Measurements from ENCODE around the gene KRTAP9-8. TPM values are rescaled to one million over a fixed set of nuclear protein-coding genes. Genes with fewer than 3 reads are reported as not detected.

KRTAP9-8 gene
- total RNA-seq, 1 donor from 2014 or later: not detected

Other genes with a start within 250 kb of the KRTAP9-8 start
- not detected for gene KRTAP3-3, start 243.8 kb upstream of the KRTAP9-8 start, total RNA-seq
- gene KRTAP3-2, start 238.1 kb upstream of the KRTAP9-8 start, total RNA-seq: not detected
- not detected for gene KRTAP3-1, start 228.9 kb upstream of the KRTAP9-8 start, total RNA-seq
- not detected for gene KRTAP1-5, start 210.8 kb upstream of the KRTAP9-8 start, total RNA-seq
- gene KRTAP1-4, start 207.8 kb upstream of the KRTAP9-8 start, total RNA-seq: not detected
- not detected for gene KRTAP1-3, start 203.1 kb upstream of the KRTAP9-8 start, total RNA-seq
- not detected for gene KRTAP1-1, start 196.5 kb upstream of the KRTAP9-8 start, total RNA-seq
- gene KRTAP2-1, start 190.7 kb upstream of the KRTAP9-8 start, total RNA-seq: not detected
- gene KRTAP2-2, start 182.8 kb upstream of the KRTAP9-8 start, total RNA-seq: not detected
- not detected for gene KRTAP2-3, start 177.9 kb upstream of the KRTAP9-8 start, total RNA-seq
- gene KRTAP2-4, start 172.1 kb upstream of the KRTAP9-8 start, total RNA-seq: not detected
- gene KRTAP4-7, start 153.8 kb upstream of the KRTAP9-8 start, total RNA-seq: not detected
- gene KRTAP4-8, start 139.9 kb upstream of the KRTAP9-8 start, total RNA-seq: not detected
- gene KRTAP4-16, start 135.8 kb upstream of the KRTAP9-8 start, total RNA-seq: not detected
- gene KRTAP4-9, start 132.6 kb upstream of the KRTAP9-8 start, total RNA-seq: not detected
- gene KRTAP4-11, start 119.6 kb upstream of the KRTAP9-8 start, total RNA-seq: not detected
- not detected for gene KRTAP4-12, start 113.8 kb upstream of the KRTAP9-8 start, total RNA-seq
- not detected for gene KRTAP4-6, start 97.5 kb upstream of the KRTAP9-8 start, total RNA-seq
- gene KRTAP4-5, start 88.2 kb upstream of the KRTAP9-8 start, total RNA-seq: not detected
- not detected for gene KRTAP4-4, start 77.3 kb upstream of the KRTAP9-8 start, total RNA-seq
- gene KRTAP4-3, start 69.8 kb upstream of the KRTAP9-8 start, total RNA-seq: not detected
- not detected for gene KRTAP4-2, start 59.8 kb upstream of the KRTAP9-8 start, total RNA-seq
- not detected for gene KRTAP4-1, start 53.1 kb upstream of the KRTAP9-8 start, total RNA-seq
- gene KRTAP9-1, start 48.1 kb upstream of the KRTAP9-8 start, total RNA-seq: not detected
- not detected for gene KRTAP9-2, start 11.4 kb upstream of the KRTAP9-8 start, total RNA-seq
- not detected for gene KRTAP9-3, start 5.5 kb upstream of the KRTAP9-8 start, total RNA-seq
- gene KRTAP9-4, start 11.7 kb downstream of the KRTAP9-8 start, total RNA-seq: not detected
- gene KRTAP9-9, start 17.4 kb downstream of the KRTAP9-8 start, total RNA-seq: not detected
- not detected for gene KRTAP9-6, start 27.4 kb downstream of the KRTAP9-8 start, total RNA-seq
- not detected for gene KRTAP9-7, start 37.7 kb downstream of the KRTAP9-8 start, total RNA-seq
- gene KRTAP29-1, start 64.9 kb downstream of the KRTAP9-8 start, total RNA-seq: not detected
- gene KRTAP16-1, start 71.3 kb downstream of the KRTAP9-8 start, total RNA-seq: not detected
- not detected for gene KRTAP17-1, start 77.7 kb downstream of the KRTAP9-8 start, total RNA-seq
- not detected for gene KRT33A, start 112.8 kb downstream of the KRTAP9-8 start, total RNA-seq
- gene KRT33B, start 131.8 kb downstream of the KRTAP9-8 start, total RNA-seq: not detected
- not detected for gene KRT34, start 144.3 kb downstream of the KRTAP9-8 start, total RNA-seq
- gene KRT31, start 159.6 kb downstream of the KRTAP9-8 start, total RNA-seq: not detected
- not detected for gene KRT37, start 186.6 kb downstream of the KRTAP9-8 start, total RNA-seq
- not detected for gene KRT38, start 203.0 kb downstream of the KRTAP9-8 start, total RNA-seq
- gene KRT32, start 229.4 kb downstream of the KRTAP9-8 start, total RNA-seq: 0.67 TPM
- 0.18 TPM for gene KRT35, start 243.2 kb downstream of the KRTAP9-8 start, total RNA-seq

All from sciatic nerve (tissue), 1 donor.